Measurements from ENCODE around the gene CDK4.
"Not testable (repeated sequence)": the region's sequence is repeated elsewhere in the genome, so short reads cannot be mapped to it uniquely, and the experiment has no call there.

The CDK4 gene

GRCh38 chr12:57722716-57723629 is 29.1 kb downstream of the CDK4 start:
- FAIRE-seq: no peak

GRCh38 chr12:57721846-57722608 is 30.1 kb downstream of the CDK4 start:
- FAIRE-seq: not testable (repeated sequence)

- no peak for FAIRE-seq
These were observed 31.2 kb downstream of the CDK4 start for GRCh38 chr12:57720606-57721595.

GRCh38 chr12:57719777-57720605 is 32.1 kb downstream of the CDK4 start:
- no peak for FAIRE-seq

GRCh38 chr12:57718641-57719528 is 33.2 kb downstream of the CDK4 start:
- FAIRE-seq: no peak

GRCh38 chr12:57717846-57718640 is 34.1 kb downstream of the CDK4 start:
- FAIRE-seq: no peak

- no peak for FAIRE-seq
These were observed 35.0 kb downstream of the CDK4 start for GRCh38 chr12:57717131-57717530.

GRCh38 chr12:57716305-57716704 is 35.8 kb downstream of the CDK4 start:
- no peak for FAIRE-seq

GRCh38 chr12:57715786-57716185 is 36.3 kb downstream of the CDK4 start:
- no peak for FAIRE-seq

GRCh38 chr12:57715036-57715748 is 36.9 kb downstream of the CDK4 start:
- FAIRE-seq: not testable (repeated sequence)

- no peak for FAIRE-seq
These were observed 38.9 kb downstream of the CDK4 start for GRCh38 chr12:57713209-57713608.

- FAIRE-seq: no peak
These were observed 39.4 kb downstream of the CDK4 start for GRCh38 chr12:57712701-57713100.

GRCh38 chr12:57708296-57708695 is 43.8 kb downstream of the CDK4 start:
- no peak for FAIRE-seq

GRCh38 chr12:57707250-57707649 is 44.9 kb downstream of the CDK4 start:
- no peak for FAIRE-seq

GRCh38 chr12:57700317-57700716 is 51.8 kb downstream of the CDK4 start:
- no peak for FAIRE-seq

- FAIRE-seq: no peak
These were observed 53.7 kb downstream of the CDK4 start for GRCh38 chr12:57698414-57698813.

All from G401.6 (cell line).